Measurements from ENCODE around the gene CHI3L1. TPM values are rescaled to one million over a fixed set of nuclear protein-coding genes. Genes with fewer than 3 reads are reported as not detected.

The CHI3L1 gene
- total RNA-seq, 4 donors from 2014 or later: 80.5 to 188 (median 107) TPM

DNA sequence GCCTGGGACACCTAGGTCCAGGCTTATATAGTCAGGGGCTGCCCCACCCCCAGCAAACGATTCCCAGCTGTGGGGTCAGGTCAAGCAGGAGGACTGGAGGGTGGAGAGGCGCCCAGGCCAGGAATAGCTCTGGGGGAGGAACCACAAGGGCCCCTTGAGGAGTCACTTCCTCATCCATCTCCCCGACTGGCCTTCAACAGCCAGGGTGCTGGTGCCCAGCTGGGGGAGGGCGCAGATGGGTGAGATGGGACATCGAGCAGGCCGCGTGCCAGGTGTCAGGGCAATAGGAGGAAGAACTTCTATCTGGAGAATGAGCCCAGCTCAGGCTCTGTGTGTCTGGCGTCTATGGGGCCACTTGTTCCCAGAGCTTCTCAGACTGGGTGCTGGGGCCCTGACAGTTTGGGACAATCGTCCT, 10.7 kb downstream of the CHI3L1 start:
- H3K4me3 ChIP-seq (ENCODE audit: low read depth, poor library complexity, severe bottlenecking): no peak overlapping the region
- WGBS, 2 donors: 75 to 80% methylated on average over 9 of the region's 9 CpGs
- intact Hi-C loops (cut with DNase I; ENCODE audit: low total_unique reads): no loop called here
- TF ChIP-seq, protein P1, sequence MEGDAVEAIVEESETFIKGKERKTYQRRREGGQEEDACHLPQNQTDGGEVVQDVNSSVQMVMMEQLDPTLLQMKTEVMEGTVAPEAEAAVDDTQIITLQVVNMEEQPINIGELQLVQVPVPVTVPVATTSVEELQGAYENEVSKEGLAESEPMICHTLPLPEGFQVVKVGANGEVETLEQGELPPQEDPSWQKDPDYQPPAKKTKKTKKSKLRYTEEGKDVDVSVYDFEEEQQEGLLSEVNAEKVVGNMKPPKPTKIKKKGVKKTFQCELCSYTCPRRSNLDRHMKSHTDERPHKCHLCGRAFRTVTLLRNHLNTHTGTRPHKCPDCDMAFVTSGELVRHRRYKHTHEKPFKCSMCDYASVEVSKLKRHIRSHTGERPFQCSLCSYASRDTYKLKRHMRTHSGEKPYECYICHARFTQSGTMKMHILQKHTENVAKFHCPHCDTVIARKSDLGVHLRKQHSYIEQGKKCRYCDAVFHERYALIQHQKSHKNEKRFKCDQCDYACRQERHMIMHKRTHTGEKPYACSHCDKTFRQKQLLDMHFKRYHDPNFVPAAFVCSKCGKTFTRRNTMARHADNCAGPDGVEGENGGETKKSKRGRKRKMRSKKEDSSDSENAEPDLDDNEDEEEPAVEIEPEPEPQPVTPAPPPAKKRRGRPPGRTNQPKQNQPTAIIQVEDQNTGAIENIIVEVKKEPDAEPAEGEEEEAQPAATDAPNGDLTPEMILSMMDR (IDR thresholded peaks at IDR 0.05): no peak
- TF ChIP-seq POLR2A (IDR thresholded peaks at IDR 0.05): no peak
- no peak for DNase-seq (ENCODE audit: low spot score in 2 of 2)

DNA sequence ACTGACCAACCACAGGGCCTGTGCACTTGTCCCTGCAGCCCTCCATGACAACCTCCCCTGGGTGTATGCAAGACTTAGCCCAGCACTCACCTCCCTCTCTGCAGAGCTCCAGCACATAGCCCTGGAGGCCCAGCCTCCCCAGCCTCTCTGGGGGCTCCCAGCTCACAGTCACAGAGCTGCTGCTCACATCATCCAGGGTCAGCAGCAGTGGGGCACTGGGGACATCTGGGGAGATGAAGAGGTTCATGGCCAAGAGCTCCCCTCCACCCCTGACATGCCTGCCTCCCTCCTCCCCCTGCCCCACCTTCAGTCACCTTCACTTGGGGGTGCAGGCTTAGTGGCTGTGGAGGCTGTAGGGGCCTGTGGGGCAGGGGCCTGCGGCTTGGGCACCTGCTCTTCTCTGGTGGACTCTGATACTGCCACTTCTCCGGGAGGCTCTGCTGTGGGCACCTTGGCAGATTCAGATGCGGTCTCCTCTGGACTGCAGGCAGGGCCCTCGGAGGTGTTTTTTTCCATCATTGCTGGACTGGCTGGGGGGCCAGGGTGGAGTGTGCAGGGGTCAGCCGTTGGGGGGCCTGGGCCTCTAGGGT, 11.2 kb downstream of the CHI3L1 start, which contains the start of gene MYBPH:
Gene MYBPH (minus strand): TSS at position 590 of the 590 bp plus-strand sequence. CDS start 71 bp downstream, at position 519.
- no peak for TF ChIP-seq POLR2A (IDR thresholded peaks at IDR 0.05)
- TF ChIP-seq, protein P1 (IDR thresholded peaks at IDR 0.05): no peak
- H3K4me3 ChIP-seq (ENCODE audit: low read depth, poor library complexity, severe bottlenecking): no peak within 1 kb of the TSS
- WGBS, 2 donors: 72 to 90% methylated on average over 5 of the region's 5 CpGs
- intact Hi-C loops (cut with DNase I; ENCODE audit: low total_unique reads): no loop called here
- no peak for DNase-seq (ENCODE audit: low spot score in 2 of 2)

DNA sequence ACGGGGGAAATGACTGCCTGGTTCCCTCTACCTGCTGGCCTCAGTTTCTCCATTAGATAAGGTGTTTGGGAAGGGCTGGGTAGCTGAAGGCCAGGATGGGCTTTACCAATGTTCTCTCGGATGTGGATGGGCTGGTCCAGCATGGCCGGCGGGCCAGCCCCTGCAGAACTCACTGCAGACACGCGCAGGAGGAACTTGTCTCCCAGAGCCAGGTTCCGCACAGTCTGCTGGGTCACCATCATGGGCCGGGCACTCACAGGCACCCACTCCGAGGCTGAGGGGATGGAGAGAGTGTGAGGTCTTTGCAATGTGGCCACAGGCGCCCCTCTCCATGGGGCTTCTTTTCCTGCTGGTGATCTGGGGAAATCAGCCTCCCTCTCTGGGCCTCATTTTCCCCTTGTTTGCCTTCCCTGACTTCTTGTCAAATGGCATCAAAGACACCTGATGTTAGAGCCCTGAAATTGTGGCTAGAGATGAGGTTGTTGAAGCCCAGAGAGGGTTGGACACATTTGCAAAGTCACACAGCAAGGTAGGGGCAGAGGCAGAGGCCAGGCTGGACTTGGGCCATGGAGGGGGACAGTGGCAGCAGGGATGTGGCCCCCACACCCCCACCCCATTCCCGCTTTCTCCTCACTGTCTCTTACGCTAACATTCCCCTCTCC, 12.0 kb downstream of the CHI3L1 start:
- WGBS, 2 donors: 86 to 87% methylated on average over 12 of the region's 12 CpGs
- intact Hi-C loops (cut with DNase I; ENCODE audit: low total_unique reads): no loop called here
- TF ChIP-seq, protein P1 (IDR thresholded peaks at IDR 0.05): no peak
- no peak for TF ChIP-seq POLR2A (IDR thresholded peaks at IDR 0.05)
- no peak overlapping the region for H3K4me3 ChIP-seq (ENCODE audit: low read depth, poor library complexity, severe bottlenecking)
- DNase-seq (ENCODE audit: low spot score in 2 of 2): no peak

DNA sequence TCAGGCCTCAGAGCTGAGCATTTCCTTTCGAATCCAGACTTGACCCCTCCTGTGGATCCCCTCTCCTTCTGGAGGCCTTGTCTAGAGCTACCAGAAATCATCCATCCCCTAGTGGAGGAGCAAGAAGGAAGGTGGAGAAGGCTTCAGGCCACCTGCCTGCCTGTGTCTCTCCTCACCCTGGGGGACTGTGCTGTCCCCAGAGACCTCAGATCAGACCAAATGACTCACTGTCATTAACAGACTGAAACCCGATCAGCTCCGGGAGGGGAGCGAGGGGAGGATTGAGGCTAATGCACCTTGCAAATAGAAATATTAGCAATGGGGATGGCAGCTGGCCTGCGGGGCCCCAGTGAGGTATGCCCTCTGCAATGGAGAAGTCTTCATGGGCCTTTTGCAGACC, 12.9 kb downstream of the CHI3L1 start:
- intact Hi-C loops (cut with DNase I; ENCODE audit: low total_unique reads): no loop called here
- no peak for DNase-seq (ENCODE audit: low spot score in 2 of 2)
- TF ChIP-seq, protein P1 (IDR thresholded peaks at IDR 0.05): no peak
- TF ChIP-seq POLR2A (IDR thresholded peaks at IDR 0.05): no peak

DNA sequence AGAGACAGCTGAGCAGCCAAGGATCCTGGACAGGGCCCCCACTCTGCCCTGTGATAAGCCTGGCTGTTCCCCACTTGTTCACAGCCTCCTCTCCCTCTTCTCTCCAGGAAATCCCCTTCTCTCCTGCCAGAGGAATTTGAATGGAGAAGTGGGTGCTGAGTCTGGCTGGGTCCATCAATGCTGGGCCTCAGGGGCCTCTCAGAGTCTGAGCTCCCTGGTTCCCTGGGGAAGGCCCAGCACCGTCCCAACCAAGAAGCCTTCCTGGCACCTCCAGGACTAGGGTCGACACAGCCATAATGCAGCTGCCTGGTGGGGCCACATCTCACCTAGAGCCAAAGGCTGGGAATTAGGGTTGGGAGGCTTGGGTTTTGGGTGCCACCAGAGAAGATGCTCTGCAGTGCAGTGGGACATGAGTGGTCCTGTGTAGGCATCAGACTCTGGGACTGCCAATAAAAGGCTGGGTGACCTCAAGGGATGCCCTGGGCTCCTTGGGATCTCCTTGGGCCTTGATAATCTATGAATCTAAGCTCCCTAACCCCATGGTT, 13.4 kb downstream of the CHI3L1 start:
- WGBS, 2 donors: 73 to 86% methylated on average over 2 of the region's 2 CpGs
- intact Hi-C loops (cut with DNase I; ENCODE audit: low total_unique reads): no loop called here

More for the DNA sequence above, 12.9 kb downstream of the CHI3L1 start:
- WGBS, 2 donors: 85 to 88% methylated on average over 5 of the region's 5 CpGs
- no peak overlapping the region for H3K4me3 ChIP-seq (ENCODE audit: low read depth, poor library complexity, severe bottlenecking)

More for the DNA sequence above, 13.4 kb downstream of the CHI3L1 start:
- DNase-seq (ENCODE audit: low spot score in 2 of 2): no peak
- no peak for TF ChIP-seq POLR2A (IDR thresholded peaks at IDR 0.05)
- TF ChIP-seq, protein P1 (IDR thresholded peaks at IDR 0.05): no peak
- H3K4me3 ChIP-seq (ENCODE audit: low read depth, poor library complexity, severe bottlenecking): no peak overlapping the region
